ENCODE results near the gene LRBA.

GRCh38 chr4:150695162-150695561, 319.9 kb downstream of the LRBA start:
- TF ChIP-seq CTCF (IDR thresholded peaks at IDR 0.05; ENCODE audit: low read depth, low read length, poor library complexity, severe bottlenecking): no peak
- TF ChIP-seq EZH2phosphoT487 (IDR thresholded peaks at IDR 0.05; ENCODE audit: borderline replicate concordance, low read length): no peak
